ENCODE data around the gene VN1R5. TPM values are rescaled to one million over a fixed set of nuclear protein-coding genes. Genes with fewer than 3 reads are reported as not detected.
"Not testable (repeated sequence)": the region's sequence is repeated elsewhere in the genome, so short reads cannot be mapped to it uniquely, and the experiment has no call there.

VN1R5 gene
- polyA plus RNA-seq, 1 experiment, result not detected

GRCh38 chr1:247286134-247286670 is 30.3 kb downstream of the VN1R5 start:
- TF ChIP-seq CTCF (IDR thresholded peaks at IDR 0.05; ENCODE audit: low read depth, low read length), result no peak

GRCh38 chr1:247287460-247287859 is 31.6 kb downstream of the VN1R5 start:
- TF ChIP-seq CTCF (IDR thresholded peaks at IDR 0.05; ENCODE audit: low read depth, low read length), result no peak
- no peak for DNase-seq (ENCODE audit: low read depth, low spot score)
- Histone ChIP-seq H3K9me3 (ENCODE audit: control insufficient read depth, insufficient read depth, low read length) (peaks cover 33% of the 10 kb centered on the region), H3K27ac (ENCODE audit: low read depth, low read length) (no peak overlapping the region), H3K27me3 (ENCODE audit: control insufficient read depth, insufficient read depth, low read length) (no peaks in the 10 kb centered on the region), H3K4me3 (ENCODE audit: low read depth, low read length) (no peak overlapping the region)
- ChIA-PET POLR2A (no interaction called here), CTCF (no interaction called here)

More at GRCh38 chr1:247286134-247286670, 30.3 kb downstream of the VN1R5 start:
- H3K9me3 ChIP-seq (ENCODE audit: control insufficient read depth, insufficient read depth, low read length), result peaks cover 33% of the 10 kb centered on the region
- no peak overlapping the region for H3K27ac ChIP-seq (ENCODE audit: low read depth, low read length)
- ChIA-PET POLR2A (no interaction called here), CTCF (no interaction called here)
- no peak for DNase-seq (ENCODE audit: low read depth, low spot score)
- no peak overlapping the region for H3K4me3 ChIP-seq (ENCODE audit: low read depth, low read length)
- no peaks in the 10 kb centered on the region for H3K27me3 ChIP-seq (ENCODE audit: control insufficient read depth, insufficient read depth, low read length)

GRCh38 chr1:247288341-247288740 is 32.5 kb downstream of the VN1R5 start:
- DNase-seq (ENCODE audit: low read depth, low spot score), result no peak
- Histone ChIP-seq H3K9me3 (ENCODE audit: control insufficient read depth, insufficient read depth, low read length) (peaks cover 33% of the 10 kb centered on the region), H3K27me3 (ENCODE audit: control insufficient read depth, insufficient read depth, low read length) (no peaks in the 10 kb centered on the region), H3K4me3 (ENCODE audit: low read depth, low read length) (no peak overlapping the region), H3K27ac (ENCODE audit: low read depth, low read length) (no peak overlapping the region)
- CTCF ChIA-PET, result no interaction called here
- POLR2A ChIA-PET, result no interaction called here
- no peak for TF ChIP-seq CTCF (IDR thresholded peaks at IDR 0.05; ENCODE audit: low read depth, low read length)

GRCh38 chr1:247289274-247289892 is 33.5 kb downstream of the VN1R5 start:
- DNase-seq (ENCODE audit: low read depth, low spot score); CTCF ChIA-PET; H3K27me3 ChIP-seq (ENCODE audit: control insufficient read depth, insufficient read depth, low read length); H3K4me3 ChIP-seq (ENCODE audit: low read depth, low read length); H3K27ac ChIP-seq (ENCODE audit: low read depth, low read length); POLR2A ChIA-PET: not testable (repeated sequence)
- H3K9me3 ChIP-seq (ENCODE audit: control insufficient read depth, insufficient read depth, low read length), result peaks cover 33% of the 10 kb centered on the region

GRCh38 chr1:247290576-247290975 is 34.7 kb downstream of the VN1R5 start:
- CTCF ChIA-PET, result no interaction called here
- no peak for TF ChIP-seq CTCF (IDR thresholded peaks at IDR 0.05; ENCODE audit: low read depth, low read length)
- POLR2A ChIA-PET, result no interaction called here
- peaks cover 33% of the 10 kb centered on the region for H3K9me3 ChIP-seq (ENCODE audit: control insufficient read depth, insufficient read depth, low read length)
- H3K27me3 ChIP-seq (ENCODE audit: control insufficient read depth, insufficient read depth, low read length), result no peaks in the 10 kb centered on the region
- no peak overlapping the region for H3K27ac ChIP-seq (ENCODE audit: low read depth, low read length)
- H3K4me3 ChIP-seq (ENCODE audit: low read depth, low read length), result no peak overlapping the region
- DNase-seq (ENCODE audit: low read depth, low spot score), result no peak
